HUDEP-2 (cell line): Measurements from ENCODE around the gene MAN1A2.
"Not testable (repeated sequence)": the region's sequence is repeated elsewhere in the genome, so short reads cannot be mapped to it uniquely, and the experiment has no call there.

Experiments
- DNase-seq, 76 experiments: peaks; one replicate each; lab custom pipeline; 2025; ENCODE audit not compliant: unreplicated experiment in 76 of 76; lab: John Stamatoyannopoulos, UW

The MAN1A2 gene

GRCh38 chr1:117546467-117546866 lies 179.2 kb downstream of the MAN1A2 start:
- DNase-seq = no peak

- DNase-seq = no peak
Measured at GRCh38 chr1:117553471-117553870, 186.2 kb downstream of the MAN1A2 start.

GRCh38 chr1:117555806-117556205 lies 188.6 kb downstream of the MAN1A2 start:
- no peak for DNase-seq

GRCh38 chr1:117556341-117556740 lies 189.1 kb downstream of the MAN1A2 start:
- no peak for DNase-seq

GRCh38 chr1:117556976-117557375 lies 189.7 kb downstream of the MAN1A2 start:
- DNase-seq = no peak

GRCh38 chr1:117558451-117558850 lies 191.2 kb downstream of the MAN1A2 start:
- not testable (repeated sequence) for DNase-seq

- no peak for DNase-seq
Measured at GRCh38 chr1:117559139-117559538, 191.9 kb downstream of the MAN1A2 start.

GRCh38 chr1:117559985-117560384 lies 192.7 kb downstream of the MAN1A2 start:
- DNase-seq = no peak

GRCh38 chr1:117561071-117561470 lies 193.8 kb downstream of the MAN1A2 start:
- no peak for DNase-seq

GRCh38 chr1:117561551-117561950 lies 194.3 kb downstream of the MAN1A2 start:
- DNase-seq = no peak

GRCh38 chr1:117562581-117563491 lies 195.6 kb downstream of the MAN1A2 start:
- DNase-seq = no peak

GRCh38 chr1:117563492-117563875 lies 196.2 kb downstream of the MAN1A2 start:
- DNase-seq = no peak

GRCh38 chr1:117564227-117565075 lies 197.2 kb downstream of the MAN1A2 start:
- no peak for DNase-seq

- no peak for DNase-seq
Measured at GRCh38 chr1:117565076-117565556, 197.9 kb downstream of the MAN1A2 start.

- no peak for DNase-seq
Measured at GRCh38 chr1:117565745-117566455, 198.7 kb downstream of the MAN1A2 start.

GRCh38 chr1:117566556-117566955 lies 199.3 kb downstream of the MAN1A2 start:
- no peak for DNase-seq

- DNase-seq = no peak
Measured at GRCh38 chr1:117567435-117567834, 200.2 kb downstream of the MAN1A2 start.

- no peak for DNase-seq
Measured at GRCh38 chr1:117567976-117568375, 200.7 kb downstream of the MAN1A2 start.

GRCh38 chr1:117568999-117569398 lies 201.8 kb downstream of the MAN1A2 start:
- no peak for DNase-seq

- DNase-seq = no peak
Measured at GRCh38 chr1:117569856-117570255, 202.6 kb downstream of the MAN1A2 start.

GRCh38 chr1:117570988-117571409 lies 203.8 kb downstream of the MAN1A2 start:
- DNase-seq = no peak
